D721Med (cell line): ENCODE data around the gene DUS3L.

Experiments
- DNase-seq: peaks from one replicate; pipeline ENCODE4 v3.0.0; 2011; ENCODE audit warnings: low spot score; ENCODE audit not compliant: insufficient read length
- FAIRE-seq: peaks from 2 replicates; lab custom pipeline; 2011; peaks lifted over from hg19 to GRCh38; lab: Jason Lieb, UNC
- TF ChIP-seq, protein P1 (sequence below): IDR thresholded peaks from 2 replicates; pipeline ENCODE4 v1.5.1; 2012; ENCODE audit warnings: mild to moderate bottlenecking, control low read depth; ENCODE audit not compliant: insufficient read depth; ENCODE audit errors: missing control alignments

Gene DUS3L

DNA sequence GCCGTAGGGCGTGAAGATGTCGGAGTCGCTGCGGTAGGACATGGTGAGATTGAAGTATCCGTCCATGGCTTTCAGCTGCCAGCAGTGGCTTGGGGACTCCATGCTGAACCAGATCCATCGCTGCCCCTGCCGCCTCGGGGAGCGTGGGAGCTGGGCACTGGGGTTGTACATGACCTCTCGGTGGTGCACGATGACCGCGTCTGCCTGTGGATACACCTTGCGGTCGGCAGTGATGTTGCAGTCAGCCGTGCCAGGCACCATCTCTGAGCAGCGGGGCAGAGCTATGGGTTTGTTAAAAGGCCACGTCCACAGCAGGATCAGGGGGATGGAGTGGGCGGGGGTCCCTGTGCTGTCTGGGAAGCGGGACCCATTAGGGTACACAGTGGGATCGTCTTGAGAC, 41.1 kb upstream of the DUS3L start:
- DNase-seq, result peak; percentile 10
- no peak for FAIRE-seq
- TF ChIP-seq, protein P1, sequence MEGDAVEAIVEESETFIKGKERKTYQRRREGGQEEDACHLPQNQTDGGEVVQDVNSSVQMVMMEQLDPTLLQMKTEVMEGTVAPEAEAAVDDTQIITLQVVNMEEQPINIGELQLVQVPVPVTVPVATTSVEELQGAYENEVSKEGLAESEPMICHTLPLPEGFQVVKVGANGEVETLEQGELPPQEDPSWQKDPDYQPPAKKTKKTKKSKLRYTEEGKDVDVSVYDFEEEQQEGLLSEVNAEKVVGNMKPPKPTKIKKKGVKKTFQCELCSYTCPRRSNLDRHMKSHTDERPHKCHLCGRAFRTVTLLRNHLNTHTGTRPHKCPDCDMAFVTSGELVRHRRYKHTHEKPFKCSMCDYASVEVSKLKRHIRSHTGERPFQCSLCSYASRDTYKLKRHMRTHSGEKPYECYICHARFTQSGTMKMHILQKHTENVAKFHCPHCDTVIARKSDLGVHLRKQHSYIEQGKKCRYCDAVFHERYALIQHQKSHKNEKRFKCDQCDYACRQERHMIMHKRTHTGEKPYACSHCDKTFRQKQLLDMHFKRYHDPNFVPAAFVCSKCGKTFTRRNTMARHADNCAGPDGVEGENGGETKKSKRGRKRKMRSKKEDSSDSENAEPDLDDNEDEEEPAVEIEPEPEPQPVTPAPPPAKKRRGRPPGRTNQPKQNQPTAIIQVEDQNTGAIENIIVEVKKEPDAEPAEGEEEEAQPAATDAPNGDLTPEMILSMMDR, result no peak

DNA sequence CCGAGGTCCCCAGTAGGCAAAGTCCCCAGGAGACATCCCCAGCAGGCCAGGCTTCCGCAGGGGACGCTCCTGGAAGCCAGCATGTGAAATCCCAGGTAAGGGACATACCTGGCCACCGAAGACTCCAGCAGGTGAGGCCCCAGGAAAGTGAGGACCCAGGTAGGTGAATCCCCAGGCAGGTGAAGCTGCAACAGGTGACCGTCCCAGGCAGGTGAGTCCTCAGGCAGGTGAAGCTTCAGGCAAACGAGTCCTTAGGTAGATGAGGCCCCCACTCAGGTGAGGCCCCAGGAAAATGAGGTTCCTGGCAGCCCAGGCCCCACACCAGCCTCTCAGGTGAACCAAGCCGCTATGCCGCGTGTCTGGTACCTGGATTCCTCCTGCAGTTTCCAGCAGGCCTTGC, 40.2 kb upstream of the DUS3L start:
- DNase-seq, result no peak
- no peak for FAIRE-seq
- TF ChIP-seq, protein P1, result no peak

DNA sequence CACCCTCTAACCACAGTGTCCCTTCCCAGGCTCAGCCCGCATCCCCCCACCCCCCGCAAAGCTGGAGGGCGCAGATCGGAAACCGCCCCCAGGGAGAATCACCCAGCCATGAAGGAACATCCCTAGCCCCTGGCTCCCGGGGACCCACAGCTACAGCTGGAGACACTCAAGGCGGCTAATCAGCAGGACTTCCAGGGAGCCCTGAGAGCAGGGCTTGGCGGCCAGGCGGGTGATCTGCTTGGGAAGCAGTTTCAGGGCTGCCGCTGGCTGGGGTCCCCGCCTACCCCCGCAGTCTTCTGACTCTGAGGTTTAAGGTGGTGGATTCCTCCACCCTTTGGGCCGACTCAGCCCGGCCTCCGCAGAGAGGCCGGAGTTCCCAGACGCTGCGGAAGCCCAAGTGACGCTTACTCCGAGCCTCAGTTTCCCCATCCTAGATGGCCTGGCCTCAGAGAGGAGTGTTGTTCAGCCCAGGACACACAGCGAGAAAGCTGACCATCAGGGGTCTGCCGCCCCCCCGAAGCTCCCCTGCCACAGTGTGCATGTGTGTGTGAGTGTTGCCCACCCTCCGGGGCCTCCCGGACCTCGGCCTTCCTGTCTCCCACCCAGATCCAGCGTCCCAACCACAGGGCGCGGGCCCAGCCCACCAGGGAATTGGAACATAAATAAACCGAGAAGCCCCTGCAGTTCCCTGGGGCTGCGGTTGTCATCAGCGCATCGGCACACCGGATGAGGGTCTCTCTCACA, 38.8 kb upstream of the DUS3L start:
- TF ChIP-seq, protein P1, result no peak
- DNase-seq (no peak), FAIRE-seq (no peak)

DNA sequence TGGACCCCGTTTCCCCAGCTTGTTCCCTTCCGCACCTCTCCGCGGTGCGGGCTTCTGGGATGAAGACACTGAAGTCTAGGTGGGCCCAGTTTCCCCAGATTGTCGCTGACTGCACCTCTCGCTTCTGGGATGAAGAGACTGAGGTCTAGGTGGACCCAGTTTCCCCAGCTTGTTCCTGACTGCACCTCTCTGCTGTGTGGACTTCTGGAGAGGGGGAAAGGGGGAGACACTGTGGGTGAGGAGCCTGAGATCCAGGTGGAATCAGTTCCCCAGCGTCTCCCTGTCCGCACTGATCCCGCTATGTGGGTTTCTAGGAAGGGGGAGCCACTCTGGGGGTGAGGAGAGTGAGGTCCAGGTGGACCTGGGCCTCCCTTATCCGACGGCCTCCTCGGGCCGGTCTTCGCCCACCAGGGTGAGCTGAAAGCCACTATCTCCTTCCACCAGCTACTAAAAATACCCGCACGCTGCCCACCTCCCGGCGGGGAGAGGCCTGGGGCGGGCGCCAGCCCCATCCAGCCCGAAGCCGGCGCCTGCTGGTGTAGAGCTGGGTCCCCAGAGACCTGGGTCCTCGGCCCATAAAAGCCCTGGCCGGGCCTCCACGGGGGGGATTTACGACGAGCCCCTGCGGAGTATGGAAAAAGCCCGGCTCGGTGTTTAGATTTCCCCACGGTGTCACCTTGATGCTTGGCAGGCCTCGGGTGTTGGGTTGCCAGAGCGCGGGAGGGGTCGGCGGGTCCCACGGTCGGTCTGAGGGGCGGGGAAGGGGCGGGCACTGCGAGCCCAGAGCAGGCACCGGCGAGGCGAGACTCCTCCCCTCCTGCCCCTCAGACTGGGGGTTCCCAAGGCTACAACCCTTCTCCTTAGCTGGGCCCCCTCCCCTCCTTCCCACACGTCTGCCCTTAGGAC, 38.0 kb upstream of the DUS3L start:
- peak; percentile 87 for DNase-seq
- TF ChIP-seq, protein P1, result no peak
- FAIRE-seq, result no peak

DNA sequence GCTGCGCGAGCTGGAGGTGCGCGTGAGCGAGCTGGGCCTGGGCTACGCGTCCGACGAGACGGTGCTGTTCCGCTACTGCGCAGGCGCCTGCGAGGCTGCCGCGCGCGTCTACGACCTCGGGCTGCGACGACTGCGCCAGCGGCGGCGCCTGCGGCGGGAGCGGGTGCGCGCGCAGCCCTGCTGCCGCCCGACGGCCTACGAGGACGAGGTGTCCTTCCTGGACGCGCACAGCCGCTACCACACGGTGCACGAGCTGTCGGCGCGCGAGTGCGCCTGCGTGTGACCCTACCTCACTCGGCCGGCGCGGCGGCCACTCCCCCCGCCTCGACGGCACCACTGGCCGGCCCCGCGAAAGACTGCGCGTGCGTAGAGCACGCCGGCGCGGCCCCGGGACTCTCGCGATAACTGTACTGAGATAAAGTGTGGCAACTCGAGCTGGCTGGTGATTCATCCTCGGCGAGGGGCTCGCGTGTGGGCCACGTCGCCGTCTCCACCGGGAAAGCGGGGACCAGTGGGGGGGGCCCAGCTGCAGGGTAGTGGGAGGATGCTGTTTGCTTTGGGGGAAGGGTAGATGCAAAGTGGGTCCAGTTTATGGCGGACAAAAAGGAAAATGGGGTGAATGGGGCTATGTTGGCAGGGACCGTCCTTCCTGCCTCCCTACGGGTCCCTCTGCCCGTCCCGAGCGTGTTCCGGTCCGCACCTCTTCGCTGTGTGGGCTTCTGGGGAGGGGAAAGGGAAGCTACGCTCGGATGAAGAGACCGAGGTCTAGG, 37.1 kb upstream of the DUS3L start:
- DNase-seq, result peak; percentile 95
- TF ChIP-seq, protein P1, result no peak
- no peak for FAIRE-seq

DNA sequence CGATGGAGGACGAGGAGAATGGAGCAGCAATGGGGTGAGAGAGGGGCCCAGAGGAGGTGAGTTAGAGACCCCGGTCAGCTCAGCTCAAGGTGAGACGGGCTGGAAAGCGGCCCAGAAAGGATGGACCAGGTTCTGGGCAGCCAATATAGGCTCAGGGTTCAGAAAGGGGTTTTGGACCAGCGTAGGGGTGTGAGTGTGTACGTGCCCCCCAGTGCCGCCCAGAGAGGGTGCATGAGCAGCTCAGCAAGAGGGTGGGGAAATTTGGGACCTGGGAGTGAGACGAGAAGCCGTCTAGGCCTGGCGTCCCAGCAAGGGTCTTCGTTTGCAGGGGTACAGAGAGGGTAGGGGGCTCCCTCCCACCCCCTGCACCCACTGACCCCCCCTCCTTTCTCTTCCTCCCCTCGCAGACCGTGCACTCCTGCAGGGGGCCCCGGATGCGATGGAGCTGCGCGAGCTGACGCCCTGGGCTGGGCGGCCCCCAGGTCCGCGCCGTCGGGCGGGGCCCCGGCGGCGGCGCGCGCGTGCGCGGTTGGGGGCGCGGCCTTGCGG, 36.5 kb upstream of the DUS3L start:
- FAIRE-seq (no peak), DNase-seq (no peak)
- TF ChIP-seq, protein P1, result no peak
